ENCODE results near the gene UNC5C.

Gene UNC5C

DNA sequence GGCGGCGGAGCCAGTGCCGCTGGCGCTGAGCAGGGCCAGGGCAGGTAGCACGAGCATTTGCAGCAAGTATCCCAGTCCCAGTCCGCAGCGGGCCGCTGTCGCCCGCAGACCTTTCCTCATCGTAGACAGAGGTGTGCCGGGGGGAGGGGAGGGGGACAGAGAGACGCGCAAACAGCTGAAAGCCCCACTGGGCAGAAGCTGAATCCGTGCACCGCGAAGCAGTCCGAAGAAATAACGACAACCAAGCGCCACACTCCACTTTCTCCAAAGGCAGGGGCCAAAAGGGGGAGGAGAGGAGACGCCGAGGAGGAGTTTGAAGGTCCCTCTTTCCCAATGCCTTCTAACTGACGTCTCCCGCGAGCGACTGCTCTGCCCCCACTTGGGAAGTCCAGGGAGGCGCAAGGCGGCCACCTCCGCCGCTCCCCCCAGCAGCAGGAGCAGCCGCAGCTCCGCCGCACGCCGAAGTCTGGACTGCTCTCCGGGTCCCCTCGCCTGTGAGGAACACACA, at the start of gene UNC5C:
Gene UNC5C (minus strand): TSS at position 236 of the 508 bp plus-strand sequence.
- DNase-seq: no peak

DNA sequence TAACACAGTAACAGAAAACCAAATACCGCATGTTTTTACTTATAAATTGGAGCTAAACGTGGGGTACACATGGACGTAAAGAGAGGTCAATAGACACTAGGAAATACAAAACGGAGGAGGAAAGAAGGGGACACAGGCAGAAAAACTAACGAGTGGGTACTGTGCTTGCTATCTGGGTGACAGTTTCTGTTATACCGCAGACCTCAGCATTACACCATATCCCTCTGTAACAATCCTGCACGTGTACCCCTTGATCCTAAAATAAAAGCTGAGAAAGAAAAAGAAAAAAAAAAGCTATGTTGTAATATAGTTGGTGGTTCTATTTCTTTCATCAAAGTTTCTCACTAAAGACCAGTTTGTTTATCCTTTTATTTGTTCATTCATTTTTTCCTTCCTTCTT, 47.9 kb upstream of the UNC5C start:
- no peak for DNase-seq

DNA sequence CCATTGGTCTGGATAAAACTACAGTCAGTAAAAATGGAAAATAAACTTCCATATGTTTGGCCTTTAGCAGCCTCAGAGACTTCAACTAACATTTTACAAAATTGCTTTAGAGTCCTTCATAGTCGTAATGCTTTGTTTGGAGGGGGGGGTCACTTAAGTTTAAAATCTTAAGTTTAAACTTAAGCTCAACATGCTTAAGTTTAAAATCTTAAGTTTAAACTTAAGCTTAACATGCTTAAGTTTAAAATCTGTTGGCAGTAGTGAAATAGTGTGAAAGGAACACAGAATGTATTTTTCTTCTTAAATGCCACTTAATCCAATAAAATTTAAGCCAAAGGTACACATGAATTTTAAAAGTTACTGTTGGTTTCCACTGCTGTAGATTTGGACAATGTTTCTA, 45.9 kb upstream of the UNC5C start:
- no peak for DNase-seq

- no peak for DNase-seq
These were observed 45.2 kb upstream of the UNC5C start for GRCh38 chr4:95594013-95594412.

DNA sequence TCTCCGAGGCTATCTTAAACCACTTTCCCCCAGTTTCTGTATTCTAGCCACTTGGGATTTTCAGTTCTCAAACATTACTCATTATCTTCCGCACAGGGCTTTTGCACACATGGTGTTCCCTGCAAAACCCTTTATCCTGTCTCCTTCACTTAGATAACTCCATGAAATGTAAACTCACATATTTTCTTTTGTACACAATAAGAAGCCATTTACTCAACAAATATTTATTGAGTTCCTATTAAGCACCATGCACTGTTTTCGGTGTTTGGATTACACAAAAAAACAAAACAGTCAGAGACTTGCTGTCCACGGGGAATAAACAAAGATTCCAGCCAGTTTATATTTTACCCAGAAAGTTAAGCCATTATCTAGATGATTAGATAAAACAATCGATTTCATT, 42.5 kb upstream of the UNC5C start:
- DNase-seq: no peak

- no peak for DNase-seq
These were observed 41.8 kb upstream of the UNC5C start for GRCh38 chr4:95590615-95591014.

- no peak for DNase-seq
These were observed 36.4 kb upstream of the UNC5C start for GRCh38 chr4:95585016-95585695.

DNA sequence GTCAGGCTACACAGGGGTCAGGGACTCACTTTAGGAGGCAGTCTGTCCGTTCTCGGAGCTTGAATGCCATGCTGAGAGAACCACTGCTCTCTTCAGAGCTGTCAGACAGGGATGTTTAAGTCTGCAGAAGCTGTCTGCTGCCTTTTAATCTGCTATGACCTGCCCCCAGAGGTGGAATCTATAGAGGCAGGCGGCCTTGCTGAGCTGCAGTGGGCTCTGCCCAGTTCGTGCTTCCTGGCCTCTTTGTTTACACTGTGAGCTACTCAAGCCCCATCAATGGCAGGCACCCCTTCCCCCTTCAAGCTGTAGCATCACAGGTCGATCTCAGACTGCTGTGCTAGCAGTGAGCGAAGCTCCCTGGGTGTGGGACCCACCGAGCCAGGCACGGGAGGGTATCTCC, 31.5 kb upstream of the UNC5C start:
- DNase-seq: no peak

DNA sequence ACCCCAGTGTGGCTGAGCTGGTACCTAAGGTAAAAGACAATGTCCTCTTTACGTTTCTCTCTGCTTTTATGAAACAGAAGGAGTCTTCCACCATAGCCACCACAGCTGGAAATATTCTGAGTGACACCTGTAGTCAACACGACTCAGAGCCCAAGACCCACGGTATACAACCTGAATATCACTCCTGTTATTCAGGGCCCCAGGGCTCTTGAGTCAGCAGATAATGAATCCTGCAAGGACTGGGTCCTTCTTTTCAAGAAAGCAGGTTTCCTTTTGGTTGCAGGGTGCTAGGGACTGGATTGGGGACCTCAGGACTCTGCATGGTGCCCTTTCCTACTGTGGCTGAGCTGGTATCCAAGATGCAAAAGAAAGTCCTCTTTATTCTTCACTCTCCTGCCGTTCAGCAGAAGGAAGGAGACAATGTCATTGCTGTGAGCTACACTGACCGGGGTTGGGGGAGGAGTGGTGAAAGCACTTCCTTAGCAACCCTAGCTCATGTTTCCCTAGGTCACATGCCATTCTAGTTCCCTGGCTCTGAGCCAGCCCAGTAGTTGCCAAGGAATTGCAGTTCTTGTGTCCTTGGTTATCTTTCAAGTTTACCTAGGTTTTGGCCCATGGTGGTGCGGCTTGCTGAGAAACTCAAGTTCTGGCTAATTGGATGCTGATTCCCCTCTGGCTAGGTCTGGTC, 23.7 kb upstream of the UNC5C start:
- peak in 1 of 2 donors; percentile 21 for DNase-seq

- no peak for DNase-seq
These were observed 22.8 kb upstream of the UNC5C start for GRCh38 chr4:95571577-95571976.

DNA sequence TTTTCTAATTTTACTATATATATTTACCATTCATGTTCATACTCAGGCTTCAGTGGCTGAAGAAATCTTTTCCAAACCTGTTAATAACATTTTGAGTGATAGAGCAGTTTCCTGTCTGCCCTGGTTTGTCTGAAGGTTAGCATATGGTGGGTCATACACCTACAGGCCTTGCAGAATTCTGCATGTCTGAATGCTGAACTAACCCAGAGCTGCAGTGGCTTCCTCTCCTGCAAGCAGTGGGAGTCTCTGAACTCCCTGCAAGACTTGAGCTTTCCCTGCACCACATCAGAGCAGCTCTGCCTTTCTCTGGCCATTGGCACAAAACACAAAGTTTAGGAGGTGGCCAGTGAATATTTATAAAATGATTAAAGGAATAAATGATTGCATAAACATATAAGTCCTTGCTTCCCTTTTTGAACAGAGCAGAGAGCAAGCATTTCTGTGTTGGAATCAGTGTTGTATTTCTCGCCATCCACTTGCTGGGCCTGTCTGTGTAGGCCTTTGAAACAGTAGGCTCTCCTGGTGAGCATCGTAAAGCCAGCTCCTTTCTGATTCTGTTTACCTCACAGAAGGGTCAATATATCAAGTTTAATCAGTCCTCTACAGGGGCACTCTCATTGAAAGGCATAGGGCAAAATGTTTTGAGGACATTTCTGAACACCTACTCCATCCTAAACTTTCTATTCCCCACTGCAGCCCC, 15.0 kb upstream of the UNC5C start:
- DNase-seq: no peak

GRCh38 chr4:95560774-95561173, 12.0 kb upstream of the UNC5C start:
- no peak for DNase-seq

- no peak for DNase-seq
These were observed 7.6 kb upstream of the UNC5C start for GRCh38 chr4:95556207-95556859.

- no peak for DNase-seq
These were observed 4.3 kb upstream of the UNC5C start for GRCh38 chr4:95552942-95553550.

- no peak for DNase-seq
These were observed 2.9 kb upstream of the UNC5C start for GRCh38 chr4:95551653-95552052.

DNA sequence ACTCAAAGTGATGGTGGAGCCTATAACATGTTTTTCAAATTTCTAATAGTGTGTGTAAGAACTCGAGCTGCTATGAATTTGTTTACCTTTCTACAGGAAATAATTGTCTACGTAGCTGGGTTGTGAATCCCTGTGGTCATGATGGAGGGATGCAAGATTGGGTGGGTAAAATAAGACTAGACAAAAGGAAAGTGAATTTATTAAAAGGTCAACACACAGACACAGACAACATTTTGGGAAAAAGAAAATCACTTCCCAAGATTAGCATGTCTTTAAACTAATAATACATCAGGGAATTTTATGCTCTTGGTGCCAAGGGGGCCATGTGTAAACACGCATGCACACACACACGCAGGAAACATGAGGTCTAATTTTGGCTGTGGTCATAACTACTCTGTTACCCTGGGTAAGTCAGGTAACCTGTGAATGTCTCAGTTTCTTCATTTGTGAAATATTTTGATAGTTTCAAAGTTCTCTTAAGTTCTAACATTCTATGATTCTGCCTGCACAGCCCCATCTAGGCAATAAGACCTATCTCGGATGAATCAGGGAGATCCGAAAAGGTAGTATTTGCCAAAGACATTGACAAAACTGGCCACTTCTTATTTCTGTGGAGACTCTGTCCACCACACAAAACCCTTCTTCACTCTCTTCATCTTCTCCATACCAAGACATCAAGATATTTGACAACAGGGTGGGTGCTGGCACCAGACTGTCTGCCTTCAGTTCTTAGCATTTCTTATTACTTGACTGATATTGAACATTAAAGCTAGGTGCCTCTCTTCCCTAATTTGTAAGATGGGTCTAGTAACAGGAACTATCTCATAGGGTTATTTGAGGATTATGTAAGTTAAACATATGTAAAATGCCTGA, 1.6 kb upstream of the UNC5C start:
- DNase-seq: no peak

DNA sequence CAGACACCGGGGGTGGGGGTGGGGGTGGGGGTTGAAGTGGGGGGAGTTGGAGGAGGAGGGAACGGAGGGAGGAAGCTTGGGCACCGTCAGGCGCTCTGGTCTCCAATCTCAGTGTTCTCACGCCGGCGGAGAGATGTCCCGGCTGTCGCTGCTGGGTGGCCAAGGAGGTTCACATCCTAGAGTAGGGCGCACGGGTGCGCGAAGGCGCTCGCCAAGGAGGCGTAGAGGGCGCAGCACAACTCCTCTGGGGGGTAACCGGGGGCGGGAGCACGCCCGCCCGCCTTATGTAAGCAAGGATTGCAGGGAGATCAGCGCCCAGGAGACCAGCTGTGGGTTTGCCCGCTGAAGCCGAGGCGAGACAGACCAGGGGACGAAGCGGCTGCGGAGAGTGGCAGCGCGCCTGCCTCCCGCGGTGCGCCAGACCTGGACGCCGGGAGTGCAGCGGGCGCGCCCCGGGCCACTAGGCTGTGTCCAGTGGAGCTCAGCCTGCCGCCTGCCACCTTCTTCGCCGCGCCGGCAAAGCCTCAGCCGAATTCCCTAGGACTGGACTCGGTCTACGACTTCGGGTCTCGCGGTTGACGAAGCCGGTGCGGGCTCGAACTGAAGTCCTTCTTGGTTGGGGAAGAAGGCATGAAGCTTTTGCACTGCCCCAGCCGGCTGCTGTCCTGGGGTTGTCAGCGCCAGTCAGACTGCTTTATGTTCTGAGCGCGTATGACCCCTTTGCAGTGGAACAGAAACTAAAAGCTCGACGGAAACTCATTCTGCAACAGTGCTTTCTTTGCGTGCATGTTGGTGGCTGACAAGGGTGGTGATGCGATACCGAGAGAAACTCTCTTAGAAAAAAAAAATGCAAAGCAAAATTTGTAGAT, 707 bp upstream of the UNC5C start:
- peak in 1 of 2 donors; percentile 2 for DNase-seq

DNA sequence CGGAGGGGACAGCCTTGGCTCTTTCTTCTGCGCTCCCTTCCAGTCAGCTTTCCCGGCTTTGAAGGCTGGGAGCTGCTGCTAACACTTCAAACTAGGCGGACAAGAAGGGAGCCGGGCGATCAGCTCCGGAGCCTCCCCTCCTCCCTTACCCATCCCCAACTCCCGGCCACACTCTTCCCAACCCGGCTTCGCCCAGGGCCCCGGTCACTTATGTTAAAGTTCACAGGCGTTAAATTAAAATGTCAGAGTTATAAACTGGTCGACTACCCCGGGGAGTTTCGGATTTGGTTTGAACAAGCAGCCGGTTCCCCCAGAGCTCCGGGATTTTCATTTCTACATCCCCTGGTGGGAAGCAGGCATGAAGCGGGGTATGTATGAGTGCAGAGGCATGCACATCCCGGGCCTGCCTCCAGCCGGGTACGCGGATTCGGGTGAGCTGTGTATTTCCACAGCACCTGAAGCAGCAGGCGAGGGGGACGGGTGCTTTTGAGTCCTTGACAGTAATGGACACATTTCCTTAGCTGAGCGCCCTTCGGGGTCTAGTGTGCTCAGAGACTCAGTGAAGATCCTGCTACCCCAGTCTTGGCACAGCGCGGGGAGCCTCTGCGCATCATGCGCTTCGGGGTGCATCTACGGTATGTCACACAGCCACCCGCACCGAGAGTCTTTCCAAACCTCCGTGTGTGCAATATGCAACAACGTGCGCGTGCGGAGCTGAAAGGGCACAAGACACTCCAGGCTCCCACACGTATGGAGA, 880 bp downstream of the UNC5C start:
- no peak for DNase-seq

DNA sequence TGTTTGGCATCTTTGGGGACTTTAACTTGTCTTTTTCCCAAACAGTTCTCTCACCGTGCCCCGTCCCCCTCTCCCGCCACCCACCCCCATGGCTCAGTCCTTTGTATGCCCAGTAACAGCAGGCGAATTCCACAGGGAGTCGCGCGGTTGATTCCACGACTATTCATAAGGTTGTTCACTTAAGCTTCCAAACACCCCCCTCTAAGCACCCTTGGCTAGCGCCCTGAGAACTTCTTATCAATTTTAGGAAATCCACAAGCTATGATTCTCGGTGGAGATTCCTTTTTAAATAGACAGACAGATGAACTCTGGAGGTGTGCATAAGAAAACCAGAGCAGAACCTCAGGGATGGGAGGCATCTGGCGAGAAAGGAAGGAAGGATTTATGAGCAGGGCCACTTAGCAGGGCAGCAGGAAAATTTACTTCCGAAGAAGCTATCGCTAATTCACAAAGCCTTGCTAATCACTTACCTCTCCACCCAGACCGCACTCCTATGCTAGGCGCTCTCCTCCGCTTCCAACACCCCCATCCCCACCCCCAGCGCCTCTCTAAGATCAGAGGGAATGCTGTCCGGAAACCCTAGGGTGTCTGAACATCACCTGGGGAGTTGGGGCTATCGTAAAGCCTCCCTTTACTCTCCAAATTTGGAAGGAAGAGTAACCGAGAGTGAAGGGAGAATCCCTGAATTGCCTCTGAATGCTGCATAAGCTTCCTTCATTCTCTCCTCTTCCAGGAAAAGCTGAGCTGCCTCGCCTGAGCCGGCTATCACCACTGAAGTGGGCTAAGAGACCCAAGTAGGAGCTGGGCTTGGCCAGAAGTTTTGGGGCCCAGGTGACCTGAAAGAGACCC, 1.7 kb downstream of the UNC5C start:
- DNase-seq: no peak

Data from CD4-positive, alpha-beta T cell treated with Interferon alpha-2 for 1 hour (primary cell).